ENCODE data around the gene ZRANB3.
"Not testable (repeated sequence)": the region's sequence is repeated elsewhere in the genome, so short reads cannot be mapped to it uniquely, and the experiment has no call there.

Gene ZRANB3

DNA sequence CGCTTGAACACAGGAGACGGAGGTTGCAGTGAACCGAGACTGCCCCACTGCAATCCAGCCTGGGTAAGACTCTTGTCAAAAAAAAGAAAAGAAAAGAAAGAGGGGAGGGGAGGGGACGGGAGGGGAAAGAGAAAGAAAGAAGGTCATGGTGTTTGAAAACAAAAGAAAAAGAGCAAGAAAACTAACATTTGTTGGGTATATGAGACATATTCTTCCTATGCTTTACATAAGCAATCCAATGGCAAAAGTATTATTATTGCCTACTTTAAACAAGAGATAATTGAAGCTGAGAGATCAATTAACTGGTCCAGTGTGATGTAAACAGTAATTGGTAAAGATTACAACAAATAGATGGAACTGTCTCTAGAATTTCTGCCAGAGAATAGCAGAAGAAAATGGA, 157.3 kb downstream of the ZRANB3 start:
- TF ChIP-seq, protein P1, sequence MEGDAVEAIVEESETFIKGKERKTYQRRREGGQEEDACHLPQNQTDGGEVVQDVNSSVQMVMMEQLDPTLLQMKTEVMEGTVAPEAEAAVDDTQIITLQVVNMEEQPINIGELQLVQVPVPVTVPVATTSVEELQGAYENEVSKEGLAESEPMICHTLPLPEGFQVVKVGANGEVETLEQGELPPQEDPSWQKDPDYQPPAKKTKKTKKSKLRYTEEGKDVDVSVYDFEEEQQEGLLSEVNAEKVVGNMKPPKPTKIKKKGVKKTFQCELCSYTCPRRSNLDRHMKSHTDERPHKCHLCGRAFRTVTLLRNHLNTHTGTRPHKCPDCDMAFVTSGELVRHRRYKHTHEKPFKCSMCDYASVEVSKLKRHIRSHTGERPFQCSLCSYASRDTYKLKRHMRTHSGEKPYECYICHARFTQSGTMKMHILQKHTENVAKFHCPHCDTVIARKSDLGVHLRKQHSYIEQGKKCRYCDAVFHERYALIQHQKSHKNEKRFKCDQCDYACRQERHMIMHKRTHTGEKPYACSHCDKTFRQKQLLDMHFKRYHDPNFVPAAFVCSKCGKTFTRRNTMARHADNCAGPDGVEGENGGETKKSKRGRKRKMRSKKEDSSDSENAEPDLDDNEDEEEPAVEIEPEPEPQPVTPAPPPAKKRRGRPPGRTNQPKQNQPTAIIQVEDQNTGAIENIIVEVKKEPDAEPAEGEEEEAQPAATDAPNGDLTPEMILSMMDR (IDR thresholded peaks at IDR 0.05; ENCODE audit: low read depth, low read length, missing control alignments), result no peak
- DNase-seq, result no peak
- in situ Hi-C loops (cut with HindIII; ENCODE audit: low pct_ligation_motif_present, low sequenced_read_pairs), result no loop called here

DNA sequence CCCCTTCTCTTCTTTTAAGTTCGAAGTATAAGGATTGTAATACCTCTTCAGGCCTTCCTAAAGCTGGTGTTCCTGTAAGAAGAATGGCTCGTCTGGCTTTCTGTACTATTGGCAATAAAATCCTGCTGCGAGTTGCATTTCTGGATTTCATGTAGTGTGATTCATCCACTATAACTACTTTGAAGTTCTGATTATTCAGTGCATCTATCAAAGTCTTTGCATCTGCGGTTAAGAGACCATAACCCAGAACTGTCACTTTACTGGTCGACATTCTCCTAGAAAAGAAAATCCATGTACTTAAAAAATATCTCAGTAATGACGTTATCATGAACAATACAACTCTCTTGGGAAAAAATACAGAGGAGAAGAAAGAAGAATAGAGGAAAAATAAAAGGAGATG, 181.1 kb downstream of the ZRANB3 start:
- Histone ChIP-seq H3K27ac (no peak overlapping the region), H3K36me3 (replicated peaks) (no peaks in the 10 kb centered on the region), H3K27me3 (replicated peaks) (no peaks in the 10 kb centered on the region), H3K4me3 (ENCODE audit: low read depth, low read length) (no peak overlapping the region)
- DNase-seq, result no peak
- in situ Hi-C loops (cut with HindIII; ENCODE audit: low pct_ligation_motif_present, low sequenced_read_pairs), result no loop called here
- TF ChIP-seq, protein P1 (IDR thresholded peaks at IDR 0.05; ENCODE audit: low read depth, low read length, missing control alignments), result no peak

More for the DNA sequence above, 157.3 kb downstream of the ZRANB3 start:
- Histone ChIP-seq H3K4me3 (ENCODE audit: low read depth, low read length) (no peak overlapping the region), H3K27me3 (replicated peaks) (no peaks in the 10 kb centered on the region), H3K27ac (no peak overlapping the region), H3K36me3 (replicated peaks) (no peaks in the 10 kb centered on the region)

DNA sequence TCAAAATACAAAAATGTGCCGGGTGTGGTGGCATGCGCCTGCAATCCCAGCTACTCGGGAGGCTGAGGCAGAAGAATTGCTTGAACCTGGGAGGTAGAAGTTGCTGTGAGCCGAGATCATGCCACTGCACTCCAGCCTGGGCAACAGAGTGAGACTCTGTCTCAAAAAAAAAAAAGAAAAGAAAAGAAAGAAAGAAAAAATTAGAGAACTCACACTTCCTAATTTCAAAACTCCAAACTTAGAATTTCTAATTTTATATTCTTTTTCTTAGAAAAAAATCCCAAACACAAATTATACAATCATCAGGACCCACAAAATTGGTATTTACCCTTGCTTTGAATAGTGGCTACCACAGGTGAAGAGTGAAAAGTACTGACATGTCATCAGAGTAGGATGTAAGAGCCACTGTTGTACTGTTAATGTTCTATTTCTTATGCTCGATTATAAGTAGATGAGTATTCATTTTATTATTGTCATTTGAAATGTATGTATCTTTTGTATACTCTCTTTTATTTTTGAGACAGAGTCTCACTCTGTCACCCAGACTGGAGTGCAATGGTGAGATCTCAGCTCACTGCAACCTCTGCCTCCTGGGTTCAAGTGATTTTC, 182.8 kb downstream of the ZRANB3 start:
- H3K4me3 ChIP-seq (ENCODE audit: low read depth, low read length); in situ Hi-C loops (cut with HindIII; ENCODE audit: low pct_ligation_motif_present, low sequenced_read_pairs); DNase-seq: not testable (repeated sequence)

DNA sequence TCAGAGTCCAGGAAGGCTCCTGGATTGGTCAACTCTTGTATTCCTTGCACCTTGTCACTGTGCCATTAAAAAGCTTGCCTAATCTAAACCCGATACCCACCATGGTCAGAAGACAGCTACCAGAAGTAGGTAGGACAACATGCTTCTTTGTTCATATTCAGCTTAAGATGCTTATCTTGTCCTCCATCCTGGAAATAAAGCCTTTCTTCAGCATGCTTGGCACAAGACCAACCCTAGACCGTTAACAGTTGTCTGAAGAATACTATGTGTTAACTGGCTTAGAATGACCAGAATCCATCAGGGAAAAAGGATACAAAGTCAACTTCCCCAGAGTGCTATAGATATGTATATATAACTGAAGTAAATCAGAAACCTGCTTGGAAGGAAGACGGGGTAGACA, 193.9 kb downstream of the ZRANB3 start:
- H3K4me3 ChIP-seq (ENCODE audit: low read depth, low read length), result no peak overlapping the region
- DNase-seq, result no peak
- H3K27ac ChIP-seq, result no peak overlapping the region
- no peaks in the 10 kb centered on the region for H3K27me3 ChIP-seq (replicated peaks)
- in situ Hi-C loops (cut with HindIII; ENCODE audit: low pct_ligation_motif_present, low sequenced_read_pairs), result no loop called here
- H3K36me3 ChIP-seq (replicated peaks), result no peaks in the 10 kb centered on the region
- TF ChIP-seq, protein P1 (IDR thresholded peaks at IDR 0.05; ENCODE audit: low read depth, low read length, missing control alignments), result no peak

More for the DNA sequence above, 182.8 kb downstream of the ZRANB3 start:
- H3K27me3 ChIP-seq (replicated peaks); H3K27ac ChIP-seq; H3K36me3 ChIP-seq (replicated peaks): not testable (repeated sequence)

DNA sequence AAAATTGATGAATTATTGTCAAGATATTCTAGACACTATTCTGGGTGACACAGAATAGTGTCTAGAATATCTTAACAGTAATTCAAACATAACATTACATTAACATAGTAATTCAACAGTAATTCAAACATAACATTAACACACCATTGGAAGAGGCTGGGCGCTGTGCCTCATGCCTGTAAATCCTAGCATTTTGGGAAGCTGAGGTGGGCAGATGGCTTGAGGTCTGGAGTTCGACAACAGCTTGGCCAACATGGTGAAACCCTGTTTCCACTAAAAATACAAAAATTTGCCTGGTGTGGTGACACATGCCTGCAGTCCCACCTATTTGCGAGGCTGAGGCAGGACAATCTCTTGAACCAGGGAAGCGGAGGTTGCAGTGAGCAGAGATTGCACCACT, 195.8 kb downstream of the ZRANB3 start:
- in situ Hi-C loops (cut with HindIII; ENCODE audit: low pct_ligation_motif_present, low sequenced_read_pairs), result no loop called here
- TF ChIP-seq, protein P1 (IDR thresholded peaks at IDR 0.05; ENCODE audit: low read depth, low read length, missing control alignments), result no peak
- no peak overlapping the region for H3K27ac ChIP-seq

DNA sequence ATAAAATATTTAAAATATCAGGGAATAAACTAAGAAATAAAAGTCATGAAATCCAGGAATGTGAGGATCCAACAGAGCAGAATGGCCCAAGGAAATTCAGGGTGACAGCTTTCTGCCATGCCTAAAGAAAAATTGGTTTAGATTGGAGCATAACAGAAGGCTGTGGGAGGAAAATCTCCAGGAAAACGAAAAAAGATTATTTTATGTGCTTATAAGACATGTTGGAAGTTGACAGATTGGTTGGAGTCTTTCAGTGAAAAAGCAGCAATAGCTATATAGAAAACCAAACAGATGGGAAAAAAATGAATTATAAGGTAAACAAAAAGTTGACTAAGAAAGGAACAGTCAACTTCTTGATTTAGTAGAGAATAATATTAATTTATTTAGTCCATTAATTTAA, 203.9 kb downstream of the ZRANB3 start:
- H3K36me3 ChIP-seq (replicated peaks), result no peaks in the 10 kb centered on the region
- no peak for DNase-seq
- TF ChIP-seq, protein P1 (IDR thresholded peaks at IDR 0.05; ENCODE audit: low read depth, low read length, missing control alignments), result no peak
- no peaks in the 10 kb centered on the region for H3K27me3 ChIP-seq (replicated peaks)
- H3K4me3 ChIP-seq (ENCODE audit: low read depth, low read length), result no peak overlapping the region
- in situ Hi-C loops (cut with HindIII; ENCODE audit: low pct_ligation_motif_present, low sequenced_read_pairs), result no loop called here
- no peak overlapping the region for H3K27ac ChIP-seq

More for the DNA sequence above, 195.8 kb downstream of the ZRANB3 start:
- H3K4me3 ChIP-seq (ENCODE audit: low read depth, low read length), result no peak overlapping the region
- no peak for DNase-seq
- H3K27me3 ChIP-seq (replicated peaks), result no peaks in the 10 kb centered on the region
- no peaks in the 10 kb centered on the region for H3K36me3 ChIP-seq (replicated peaks)

All from brain microvascular endothelial cell (primary cell).